Stomach smooth muscle (tissue), 2 donors: ENCODE results near the gene CCIN.
A peak's percentile ranks its signal among the peaks of the same experiment; 100 is the strongest.

ENCODE experiments used
- H3K27ac ChIP-seq: one replicate; pipeline ENCODE4 v1.7.0; 2013; ENCODE audit warnings: mild to moderate bottlenecking, low read length, inconsistent platforms
- H3K27me3 ChIP-seq, 2 donors: one replicate each; pipeline ENCODE4 v1.7.0; 2013; ENCODE audit warnings: low read length in 2 of 2; ENCODE audit not compliant: insufficient read depth in 2 of 2, control insufficient read depth in 1 of 2
- H3K36me3 ChIP-seq, 2 donors: one replicate each; pipeline ENCODE4 v1.7.0; 2013; ENCODE audit warnings: low read length in 2 of 2; ENCODE audit not compliant: control insufficient read depth in 2 of 2, insufficient read depth in 2 of 2
- H3K4me1 ChIP-seq: one replicate; pipeline ENCODE4 v1.7.0; 2013; ENCODE audit warnings: low read length; ENCODE audit not compliant: control insufficient read depth, insufficient read depth
- H3K4me3 ChIP-seq, 2 donors: one replicate each; pipeline ENCODE4 v1.7.0; 2013; ENCODE audit warnings: low read length in 2 of 2
- H3K9ac ChIP-seq, 2 donors: one replicate each; pipeline ENCODE4 v1.7.0; 2013; ENCODE audit warnings: low read length in 2 of 2, mild to moderate bottlenecking in 1 of 2
- H3K9me3 ChIP-seq, 2 donors: one replicate each; pipeline ENCODE4 v1.7.0; 2013; ENCODE audit warnings: low read length in 2 of 2; ENCODE audit not compliant: control insufficient read depth in 2 of 2
- donor health status: healthy.
- donor health status: Pancreatic carcinoma.

CCIN gene

DNA sequence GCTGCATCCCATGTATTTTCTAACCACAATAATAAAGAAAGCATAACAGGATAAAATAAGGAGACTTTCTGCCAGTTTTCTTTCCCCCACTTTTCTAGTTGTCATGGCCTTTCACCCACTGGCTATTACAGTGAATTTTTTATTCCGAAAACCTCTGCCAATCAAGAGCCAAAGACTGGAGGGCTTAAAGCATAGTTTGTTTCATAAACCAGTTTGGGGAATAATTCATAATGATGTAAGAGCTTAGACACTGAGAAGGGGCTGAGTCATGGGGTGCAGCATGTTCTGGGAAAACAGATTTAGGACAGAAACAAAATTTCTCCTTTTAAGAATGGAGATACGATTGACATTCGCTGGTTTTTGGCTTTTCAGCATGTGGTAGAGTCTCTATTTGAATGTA, 37.1 kb upstream of the CCIN start:
- no peak overlapping the region for H3K27ac ChIP-seq
- H3K4me1 ChIP-seq = peaks cover 7% of the 10 kb centered on the region
- no peaks in the 10 kb centered on the region for H3K27me3 ChIP-seq
- H3K4me3 ChIP-seq = no peak overlapping the region
- no peaks in the 10 kb centered on the region for H3K36me3 ChIP-seq
- H3K9me3 ChIP-seq = no peaks in the 10 kb centered on the region
- no peak overlapping the region for H3K9ac ChIP-seq

DNA sequence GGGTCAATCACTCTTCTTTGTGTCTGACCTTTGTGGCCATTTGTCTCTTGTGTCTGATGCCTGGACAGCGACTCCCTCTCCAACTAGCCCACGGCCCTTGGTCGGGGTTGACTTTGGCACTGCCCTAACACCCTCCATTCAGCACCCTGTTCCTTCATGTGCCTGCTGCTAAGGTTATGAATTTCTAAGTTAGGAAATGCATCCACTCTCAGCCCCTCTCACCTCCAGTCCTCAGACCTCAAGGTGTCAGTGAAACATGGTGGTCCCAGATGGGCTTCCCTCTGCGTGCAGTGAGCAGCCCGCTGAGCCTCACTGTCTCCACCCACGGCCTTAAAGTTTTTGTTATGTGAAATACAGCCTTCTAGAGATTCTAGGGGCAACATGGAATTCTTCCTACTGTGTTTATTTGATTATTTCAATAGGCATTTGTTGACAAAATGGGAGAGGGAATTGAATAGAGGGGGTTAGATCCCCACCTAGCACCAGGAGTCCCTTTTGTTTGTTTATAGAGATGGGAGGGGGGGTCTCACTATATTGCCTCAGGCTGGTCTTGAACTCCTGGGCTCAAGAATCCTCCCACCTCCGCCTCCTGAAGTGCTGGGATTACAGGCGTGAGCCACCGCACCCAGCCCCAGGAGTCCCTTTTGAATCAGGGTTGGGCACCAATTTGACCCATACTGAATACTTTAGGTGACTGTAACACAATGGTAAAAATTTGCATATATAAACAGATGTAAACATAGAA, 34.3 kb upstream of the CCIN start:
- no peaks in the 10 kb centered on the region for H3K27me3 ChIP-seq
- peaks cover 32% of the 10 kb centered on the region for H3K4me1 ChIP-seq
- no peak overlapping the region for H3K4me3 ChIP-seq
- H3K9me3 ChIP-seq = no peaks in the 10 kb centered on the region
- no peaks in the 10 kb centered on the region for H3K36me3 ChIP-seq
- no peak overlapping the region for H3K27ac ChIP-seq
- H3K9ac ChIP-seq = no peak overlapping the region

DNA sequence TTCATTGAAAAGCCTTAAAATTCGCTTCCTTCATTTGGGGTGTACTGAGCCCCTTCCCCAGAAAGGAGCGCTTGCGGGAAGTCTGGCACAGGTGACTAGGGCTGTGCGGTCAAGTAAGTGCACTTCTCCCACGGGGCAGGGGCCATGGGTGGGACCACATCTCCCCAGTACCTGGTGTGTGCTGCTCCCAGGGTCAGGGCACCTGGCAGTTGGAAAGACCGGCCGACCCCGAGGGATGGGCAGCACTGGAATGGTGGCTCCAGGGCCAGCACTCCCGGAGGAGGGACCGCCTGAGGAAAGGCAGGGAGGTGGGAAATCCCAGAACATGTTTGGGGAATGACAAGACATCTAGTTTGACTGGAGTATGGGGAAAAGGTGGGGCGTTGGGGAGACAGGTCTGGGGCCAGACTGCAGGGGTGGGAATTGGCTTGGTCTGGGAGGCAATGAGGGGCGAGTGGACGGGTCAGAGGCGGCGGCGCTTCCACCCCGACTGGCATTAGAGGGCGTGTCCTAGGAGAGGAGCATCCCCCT, 33.4 kb upstream of the CCIN start:
- H3K4me3 ChIP-seq = peak overlapping the region; percentile 83 to 95
- no peaks in the 10 kb centered on the region for H3K36me3 ChIP-seq
- H3K9ac ChIP-seq = peak overlapping the region in 1 of 2 donors; percentile 86
- H3K27me3 ChIP-seq = no peaks in the 10 kb centered on the region
- H3K27ac ChIP-seq = no peak overlapping the region
- peaks cover 41% of the 10 kb centered on the region for H3K4me1 ChIP-seq
- H3K9me3 ChIP-seq = no peaks in the 10 kb centered on the region

DNA sequence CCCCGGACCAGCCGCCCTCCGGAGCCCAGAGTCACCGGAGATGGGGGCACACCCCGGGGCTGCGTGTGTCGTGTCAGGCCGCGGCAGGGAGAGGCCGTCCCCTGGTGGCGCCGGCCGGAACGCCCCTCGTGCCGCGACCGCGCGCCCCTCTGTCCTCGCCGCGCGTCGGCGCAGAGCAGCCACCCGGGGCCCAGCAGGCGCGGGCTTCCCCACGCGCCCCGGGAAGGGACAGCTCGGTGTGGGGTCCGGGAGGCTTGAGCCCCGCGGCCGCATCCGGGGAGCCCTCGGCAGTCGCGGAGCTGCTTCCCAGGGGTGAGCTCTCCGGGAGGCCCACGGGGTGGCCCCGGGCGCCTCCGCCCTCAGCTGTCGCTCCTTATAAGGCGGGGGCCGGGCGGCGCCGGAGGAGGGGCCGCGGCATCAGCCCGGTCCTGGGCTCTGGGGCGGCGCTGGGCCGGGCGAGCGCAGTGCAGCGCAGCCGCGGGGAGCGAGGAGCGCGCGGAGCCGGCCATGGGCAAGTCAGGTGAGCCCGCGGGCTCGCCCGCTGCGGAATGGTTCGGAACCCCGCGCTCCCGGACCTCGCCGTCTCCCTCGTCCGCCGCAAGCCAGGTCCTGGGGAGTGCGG, 32.8 kb upstream of the CCIN start, which contains the start of gene GLIPR2:
TSS of gene GLIPR2 (plus strand) at position 462 of the 622 bp plus-strand sequence. CDS start at position 508, 46 bp downstream.
- peak within 1 kb of the TSS; percentile 62 for H3K27ac ChIP-seq
- H3K27me3 ChIP-seq = no peaks in the 10 kb centered on the region
- H3K4me1 ChIP-seq = peaks cover 47% of the 10 kb centered on the region
- H3K4me3 ChIP-seq = peak within 1 kb of the TSS; percentile 83 to 95
- no peaks in the 10 kb centered on the region for H3K36me3 ChIP-seq
- H3K9me3 ChIP-seq = no peaks in the 10 kb centered on the region
- H3K9ac ChIP-seq = peak within 1 kb of the TSS; percentile 84 to 86

DNA sequence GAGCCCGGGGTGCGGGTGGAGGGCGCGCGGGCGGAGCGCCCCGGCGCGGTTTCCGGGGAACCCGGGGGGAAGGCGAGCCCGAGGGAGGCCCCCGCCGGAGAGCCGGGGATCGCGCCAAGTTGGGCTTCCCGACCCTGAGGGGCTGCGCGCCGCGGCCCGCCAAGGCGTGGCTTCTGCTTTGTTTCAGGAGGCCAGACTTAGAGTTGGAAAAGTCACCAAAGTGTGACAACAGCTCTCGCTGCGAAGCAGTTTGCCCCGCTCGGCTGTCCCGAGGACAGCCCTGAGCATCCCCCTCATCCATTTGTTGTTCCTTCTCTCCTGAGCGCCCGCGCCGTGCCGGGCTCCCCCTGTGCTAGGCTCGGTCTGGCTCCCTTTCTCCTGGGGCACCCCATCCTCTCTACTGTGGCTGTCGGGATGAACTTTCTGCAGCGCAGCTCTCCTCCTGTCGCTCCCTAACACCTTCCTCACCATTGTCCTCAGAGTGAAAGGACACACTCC, 32.2 kb upstream of the CCIN start:
- H3K9ac ChIP-seq = peak overlapping the region; percentile 84 to 86
- H3K4me1 ChIP-seq = peaks cover 52% of the 10 kb centered on the region
- H3K36me3 ChIP-seq = no peaks in the 10 kb centered on the region
- no peaks in the 10 kb centered on the region for H3K9me3 ChIP-seq
- H3K27ac ChIP-seq = peak overlapping the region; percentile 62
- no peaks in the 10 kb centered on the region for H3K27me3 ChIP-seq
- peak overlapping the region; percentile 83 to 95 for H3K4me3 ChIP-seq

DNA sequence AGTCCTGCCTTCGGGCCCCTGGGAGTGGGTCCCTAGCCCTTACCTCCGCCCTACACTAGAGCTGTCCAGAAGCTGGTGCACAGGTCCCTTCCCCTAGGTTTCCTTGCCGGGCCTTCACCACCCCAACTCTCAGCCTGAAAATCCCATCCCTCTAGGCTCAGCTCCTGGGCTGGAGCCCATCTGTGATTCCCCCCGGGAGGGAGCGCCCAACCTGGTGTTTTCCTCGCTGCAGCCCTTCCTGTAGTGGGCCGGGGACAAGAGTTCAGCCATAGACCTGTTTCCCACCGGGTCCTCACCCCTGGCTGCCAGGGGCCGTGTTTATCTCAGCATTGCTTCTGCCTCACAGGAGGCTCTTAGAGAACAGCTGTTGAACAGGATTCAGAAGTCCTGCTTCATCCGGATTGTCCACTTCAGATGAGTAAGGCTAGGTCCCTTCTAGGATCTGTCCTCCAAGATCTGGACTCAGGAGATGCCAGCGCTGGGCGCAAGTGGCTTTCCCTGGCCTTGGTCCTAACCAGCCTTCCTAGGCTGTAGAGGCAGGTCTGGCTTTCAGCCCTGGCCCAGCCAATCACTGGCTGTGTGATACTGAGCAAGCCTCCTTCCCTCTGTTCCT, 31.7 kb upstream of the CCIN start:
- no peaks in the 10 kb centered on the region for H3K9me3 ChIP-seq
- H3K9ac ChIP-seq = peak overlapping the region; percentile 84 to 86
- H3K36me3 ChIP-seq = no peaks in the 10 kb centered on the region
- peak overlapping the region; percentile 62 for H3K27ac ChIP-seq
- peaks cover 58% of the 10 kb centered on the region for H3K4me1 ChIP-seq
- H3K4me3 ChIP-seq = peak overlapping the region; percentile 83 to 95
- no peaks in the 10 kb centered on the region for H3K27me3 ChIP-seq

DNA sequence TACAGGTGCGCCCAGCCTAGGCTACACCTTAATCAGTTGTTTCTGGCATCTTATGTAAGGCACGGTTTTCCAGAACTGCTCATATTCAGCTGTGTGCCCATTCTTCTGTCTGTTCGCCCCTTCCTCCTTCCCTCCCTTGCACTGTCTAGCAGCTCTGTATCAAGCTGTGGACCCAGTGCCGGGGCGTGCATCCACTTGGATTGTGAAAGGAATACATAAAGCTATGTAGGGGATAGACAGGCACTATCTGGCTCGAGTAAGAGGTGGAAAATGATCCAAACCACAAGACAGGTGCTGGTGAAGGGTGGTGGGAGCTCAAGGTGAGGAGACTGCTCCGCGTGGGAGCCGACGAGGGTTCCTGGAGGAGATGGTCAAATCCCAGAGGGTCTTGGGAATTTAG, 30.7 kb upstream of the CCIN start:
- Histone ChIP-seq H3K27ac (no peak overlapping the region), H3K4me1 (peaks cover 68% of the 10 kb centered on the region), H3K9me3 (no peaks in the 10 kb centered on the region), H3K9ac (peak overlapping the region in 1 of 2 donors; percentile 29), H3K4me3 (peak overlapping the region; percentile 32 to 35), H3K36me3 (no peaks in the 10 kb centered on the region), H3K27me3 (no peaks in the 10 kb centered on the region)

DNA sequence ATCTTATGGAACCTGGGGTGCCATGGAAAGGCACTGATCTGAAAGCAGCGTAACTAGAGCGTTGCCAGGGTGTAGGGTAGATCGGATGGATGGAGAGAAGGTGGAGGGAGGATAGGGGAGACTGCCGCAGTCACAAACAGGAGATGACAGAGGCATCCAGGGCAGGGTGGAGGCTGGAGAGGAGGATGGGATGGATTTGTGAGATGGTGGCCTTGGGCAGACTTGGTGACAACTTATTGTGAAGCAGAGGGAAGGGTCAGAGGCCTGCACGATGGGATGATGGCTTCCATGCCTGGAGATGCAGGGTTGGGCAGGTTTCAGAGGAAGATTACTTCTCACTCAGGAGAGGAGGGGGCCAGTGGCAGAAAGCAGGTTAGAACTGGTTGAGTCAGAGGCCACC, 30.3 kb upstream of the CCIN start:
- Histone ChIP-seq H3K36me3 (no peaks in the 10 kb centered on the region), H3K4me3 (peak overlapping the region in 1 of 2 donors; percentile 32), H3K27me3 (no peaks in the 10 kb centered on the region), H3K27ac (no peak overlapping the region), H3K9ac (peak overlapping the region in 1 of 2 donors; percentile 29), H3K4me1 (peaks cover 72% of the 10 kb centered on the region), H3K9me3 (no peaks in the 10 kb centered on the region)

DNA sequence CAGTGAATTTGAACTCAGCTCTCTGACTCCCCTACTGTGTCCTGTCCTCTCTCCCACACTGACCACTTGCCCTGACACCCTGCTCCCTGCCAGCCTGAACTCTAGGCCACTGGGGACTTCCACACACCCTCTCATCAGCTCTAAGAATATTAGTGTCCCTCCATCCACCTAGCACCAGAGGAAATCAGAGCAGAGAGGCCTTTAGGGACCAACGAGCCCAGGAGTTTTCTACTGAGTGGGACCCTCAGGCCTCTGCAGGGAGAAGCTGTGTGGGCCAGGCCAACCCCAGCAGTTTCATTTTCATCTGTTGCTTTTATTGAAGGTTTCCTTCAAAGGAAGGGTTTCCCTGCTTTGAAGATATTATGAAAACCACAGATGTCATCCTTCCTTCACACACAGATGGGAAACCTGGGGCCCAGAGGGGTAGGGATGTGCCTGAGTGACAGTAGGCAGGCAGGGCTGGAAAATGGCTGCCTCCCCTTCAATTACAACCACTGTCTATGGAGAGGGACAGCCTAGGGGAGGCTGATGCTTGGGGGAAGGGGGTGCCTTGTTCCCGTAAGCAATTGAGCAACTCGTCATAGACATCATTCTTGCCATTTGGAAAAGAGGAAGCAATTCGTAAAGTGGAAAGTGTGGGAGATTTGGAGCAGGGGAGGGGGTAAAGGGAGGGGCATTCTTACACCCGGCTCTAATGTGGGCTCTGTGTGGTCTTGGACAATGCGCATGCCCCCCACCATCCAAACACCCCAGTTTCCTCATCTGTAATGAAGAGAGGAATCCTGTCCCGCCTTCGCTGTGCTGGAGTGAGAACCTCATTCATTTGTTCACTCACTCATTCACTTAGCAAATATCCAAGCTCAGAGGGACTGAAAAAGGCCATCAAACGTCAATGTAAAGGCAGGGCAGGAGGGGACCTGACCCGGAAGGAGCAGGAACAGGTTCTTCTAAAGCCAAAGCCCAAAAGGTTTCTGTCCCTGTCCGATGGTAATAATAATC, 28.8 kb upstream of the CCIN start:
- H3K9me3 ChIP-seq = no peaks in the 10 kb centered on the region
- H3K4me3 ChIP-seq = peak overlapping the region in 1 of 2 donors; percentile 47
- H3K36me3 ChIP-seq = peaks cover 5 to 6% of the 10 kb centered on the region in 2 donors
- peak overlapping the region; percentile 29 to 61 for H3K9ac ChIP-seq
- H3K27me3 ChIP-seq = no peaks in the 10 kb centered on the region
- H3K4me1 ChIP-seq = peaks cover 80% of the 10 kb centered on the region
- H3K27ac ChIP-seq = peak overlapping the region; percentile 96

DNA sequence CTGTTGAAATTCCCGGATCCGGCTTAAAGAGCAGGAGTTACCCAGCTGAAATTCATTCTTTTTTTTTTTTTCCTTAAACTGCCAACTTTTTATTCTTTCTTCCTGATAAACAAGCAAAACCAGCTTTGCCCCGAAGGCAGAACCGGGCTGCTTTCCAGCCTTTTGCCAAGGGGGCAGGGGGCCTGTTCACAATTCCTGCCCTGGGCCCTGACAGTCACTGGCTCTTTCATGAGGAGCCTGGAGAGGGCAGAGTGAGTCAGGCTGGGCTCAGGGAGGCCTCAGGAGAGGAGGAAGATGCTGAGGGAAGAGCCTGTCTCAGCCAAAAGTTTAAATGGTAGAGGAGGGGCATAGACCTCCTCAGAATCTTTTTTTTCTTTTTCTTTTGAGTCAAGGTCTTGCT, 27.9 kb upstream of the CCIN start:
- Histone ChIP-seq H3K36me3 (peaks cover 6 to 10% of the 10 kb centered on the region in 2 donors), H3K27me3 (no peaks in the 10 kb centered on the region), H3K9me3 (no peaks in the 10 kb centered on the region), H3K4me3 (no peak overlapping the region), H3K27ac (peak overlapping the region; percentile 96), H3K9ac (peak overlapping the region in 1 of 2 donors; percentile 61), H3K4me1 (peaks cover 74% of the 10 kb centered on the region)
